Neural progenitor cell (in vitro differentiated cells): ENCODE results near the gene TSPAN15.

Source experiments
- CTCF ChIP-seq: fragments of 200-600 bp; sonication (generic); IDR thresholded peaks from 2 replicates; pipeline ENCODE4 v1.5.1; 2017; ENCODE audit warnings: antibody characterized with exemption, mild to moderate bottlenecking
- EZH2 ChIP-seq: fragments of 200-600 bp; sonication (generic); IDR thresholded peaks from 2 replicates; pipeline ENCODE4 v1.6.1; 2017; ENCODE audit warnings: antibody characterized with exemption, mild to moderate bottlenecking, moderate library complexity
- EZH2phosphoT487 ChIP-seq: fragments of 200-600 bp; sonication (generic); IDR thresholded peaks from 2 replicates; pipeline ENCODE4 v1.6.1; 2017; ENCODE audit warnings: antibody characterized with exemption

GRCh38 chr10:69549959-69550358, 98.7 kb downstream of the TSPAN15 start:
- TF ChIP-seq EZH2 (no peak), CTCF (no peak), EZH2phosphoT487 (no peak)
